IMR-90 (cell line): Measurements from ENCODE around the gene ADARB2. TPM values are rescaled to one million over a fixed set of nuclear protein-coding genes. Genes with fewer than 3 reads are reported as not detected.

Experiments used
- ATAC-seq: fragments of 200-7000 bp; cut with Tn5 transposase; 2 replicates; pipeline ENCODE4 v1.9.1; 2020; ENCODE audit warnings: low read depth, mild to moderate bottlenecking, moderate library complexity
- BruUV-seq: library from RNA; stranded (reverse); fragments of 400-500 nt; replicated peaks from 2 replicates; lab custom pipeline; 2021; lab: Mats Ljungman, UMichigan
- CTCF ChIA-PET: fragments of 300-600 bp; formaldehyde crosslinking; extraction: SDS; loops from one replicate; lab custom pipeline; 2021; ENCODE audit warnings: antibody characterized with exemption; lab: Yijun Ruan, JAX
- POLR2A ChIA-PET: fragments of 300-600 bp; sonication (Branson Sonifier 250); formaldehyde crosslinking; loops from one replicate; lab custom pipeline; 2022; ENCODE audit warnings: antibody characterized with exemption; ENCODE audit not compliant: unreplicated experiment; lab: Charles Lee
- DNase-seq: peaks from one replicate; pipeline ENCODE4 v3.0.0; 2013
- H2AFZ ChIP-seq: replicated peaks from 2 replicates; pipeline ENCODE3; 2013; ENCODE audit warnings: low read length, mild to moderate bottlenecking; ENCODE audit not compliant: poor library complexity
- H2AK5ac ChIP-seq: 2 replicates; pipeline ENCODE4 v1.6.1; 2013; ENCODE audit warnings: low read depth, low read length, inconsistent platforms
- H2AK9ac ChIP-seq: replicated peaks from 2 replicates; pipeline ENCODE3; 2013; ENCODE audit warnings: mild to moderate bottlenecking, low read depth, low read length, moderate library complexity; ENCODE audit not compliant: poor library complexity
- H2BK120ac ChIP-seq: 2 replicates; pipeline ENCODE4 v1.6.1; 2013; ENCODE audit warnings: low read depth, low read length, inconsistent platforms
- H2BK15ac ChIP-seq: 3 replicates; pipeline ENCODE4 v1.6.1; 2013; ENCODE audit warnings: low read depth, low read length, inconsistent platforms
- H2BK20ac ChIP-seq: 2 replicates; pipeline ENCODE4 v1.6.1; 2013; ENCODE audit warnings: low read depth, mild to moderate bottlenecking, inconsistent platforms, low read length, moderate library complexity
- H2BK5ac ChIP-seq: 2 replicates; pipeline ENCODE4 v1.6.1; 2013; ENCODE audit warnings: mild to moderate bottlenecking, low read depth, low read length, inconsistent platforms; ENCODE audit not compliant: poor library complexity, severe bottlenecking
- H3K14ac ChIP-seq: replicated peaks from 2 replicates; pipeline ENCODE4 v1.6.1; 2013; ENCODE audit warnings: low read depth, low read length, inconsistent platforms
- H3K18ac ChIP-seq: 2 replicates; pipeline ENCODE4 v1.6.1; 2013; ENCODE audit warnings: low read depth, low read length, control low read depth
- H3K23ac ChIP-seq: 2 replicates; pipeline ENCODE4 v1.6.1; 2013; ENCODE audit warnings: low read depth, low read length, inconsistent platforms
- H3K27ac ChIP-seq: 2 replicates; pipeline ENCODE4 v1.5.1; 2013; ENCODE audit warnings: mild to moderate bottlenecking, control low read depth, low read length; ENCODE audit not compliant: insufficient read depth
- H3K27me3 ChIP-seq: 2 replicates; pipeline ENCODE4 v1.6.1; 2013; ENCODE audit warnings: low read length; ENCODE audit not compliant: control insufficient read depth, insufficient read depth
- H3K36me3 ChIP-seq: 2 replicates; pipeline ENCODE4 v1.6.1; 2013; ENCODE audit warnings: low read length, mixed read lengths; ENCODE audit not compliant: control insufficient read depth, insufficient read depth
- H3K4ac ChIP-seq: 2 replicates; pipeline ENCODE4 v1.6.1; 2013; ENCODE audit warnings: low read depth, low read length, inconsistent platforms
- H3K4me1 ChIP-seq: 2 replicates; pipeline ENCODE4 v1.6.1; 2013; ENCODE audit warnings: low read length, mixed read lengths; ENCODE audit not compliant: control insufficient read depth, insufficient read depth
- H3K4me2 ChIP-seq: 2 replicates; pipeline ENCODE4 v1.6.1; 2013; ENCODE audit warnings: low read depth, mild to moderate bottlenecking, control low read depth, low read length, moderate library complexity
- H3K4me3 ChIP-seq: 2 replicates; pipeline ENCODE4 v1.5.1; 2013; ENCODE audit warnings: low read depth, mild to moderate bottlenecking, control low read depth, low read length, moderate library complexity; ENCODE audit not compliant: insufficient read depth
- H3K56ac ChIP-seq: 2 replicates; pipeline ENCODE4 v1.6.1; 2013; ENCODE audit warnings: low read length, inconsistent platforms; ENCODE audit not compliant: insufficient read depth; ENCODE audit errors: extremely low read depth
- H3K79me1 ChIP-seq, 2 experiments: 2 replicates each; pipeline ENCODE4 v1.6.1; 2013; ENCODE audit warnings: low read length in 2 of 2, inconsistent platforms in 1 of 2, low read depth in 1 of 2
- H3K9ac ChIP-seq: 2 replicates; pipeline ENCODE4 v1.6.1; 2013; ENCODE audit warnings: low read depth, low read length, control low read depth
- H3K9me1 ChIP-seq: 2 replicates; pipeline ENCODE4 v1.6.1; 2013; ENCODE audit warnings: low read length, inconsistent platforms; ENCODE audit not compliant: insufficient read depth
- H3K9me3 ChIP-seq: 2 replicates; pipeline ENCODE4 v1.6.1; 2013; ENCODE audit warnings: low read length; ENCODE audit not compliant: control insufficient read depth, insufficient read depth
- H4K20me1 ChIP-seq: 2 replicates; pipeline ENCODE4 v1.6.1; 2013; ENCODE audit warnings: low read length, inconsistent platforms; ENCODE audit not compliant: insufficient read depth
- H4K5ac ChIP-seq: 2 replicates; pipeline ENCODE4 v1.6.1; 2013; ENCODE audit warnings: mild to moderate bottlenecking, low read depth, low read length, control low read depth
- H4K8ac ChIP-seq, 2 experiments: 2 replicates each; pipeline ENCODE4 v1.6.1; 2013; ENCODE audit warnings: low read depth in 2 of 2, low read length in 2 of 2, control low read depth in 1 of 2, inconsistent platforms in 1 of 2
- H4K91ac ChIP-seq: 2 replicates; pipeline ENCODE4 v1.6.1; 2013; ENCODE audit warnings: low read depth, low read length, inconsistent platforms; ENCODE audit not compliant: insufficient read depth
- CEBPB ChIP-seq: IDR thresholded peaks from 2 replicates; pipeline ENCODE4 v1.6.1; 2012; ENCODE audit warnings: low read depth, low read length, improper control_type of control experiment
- CHD1 ChIP-seq: IDR thresholded peaks from 2 replicates; pipeline ENCODE4 v1.6.1; 2012; ENCODE audit warnings: low read depth, low read length, improper control_type of control experiment
- FOS ChIP-seq: fragments of 150-350 bp; IDR thresholded peaks from 2 replicates; pipeline ENCODE4 v1.6.1; 2016; ENCODE audit warnings: low read depth, low read length
- MAFK ChIP-seq: IDR thresholded peaks from 2 replicates; pipeline ENCODE4 v1.6.1; 2012; ENCODE audit warnings: low read depth, low read length, improper control_type of control experiment
- MAZ ChIP-seq: IDR thresholded peaks from 2 replicates; pipeline ENCODE4 v1.6.1; 2012; ENCODE audit warnings: low read depth, mild to moderate bottlenecking, low read length, improper control_type of control experiment, moderate library complexity, borderline replicate concordance
- MXI1 ChIP-seq: IDR thresholded peaks from 2 replicates; pipeline ENCODE4 v1.6.1; 2012; ENCODE audit warnings: low read depth, mild to moderate bottlenecking, low read length, moderate library complexity, borderline replicate concordance
- NFE2L2 ChIP-seq: fragments of 150-350 bp; IDR thresholded peaks from 2 replicates; pipeline ENCODE4 v1.6.1; 2016; ENCODE audit warnings: low read depth, mild to moderate bottlenecking, low read length
- RAD21 ChIP-seq: IDR thresholded peaks from 2 replicates; pipeline ENCODE4 v1.6.1; 2012; ENCODE audit warnings: low read length, improper control_type of control experiment
- RCOR1 ChIP-seq: IDR thresholded peaks from 2 replicates; pipeline ENCODE4 v1.6.1; 2012; ENCODE audit warnings: mild to moderate bottlenecking, low read length, improper control_type of control experiment; ENCODE audit not compliant: insufficient replicate concordance
- SMC3 ChIP-seq: fragments of 150-350 bp; IDR thresholded peaks from 2 replicates; pipeline ENCODE4 v1.6.1; 2016; ENCODE audit warnings: low read depth, mild to moderate bottlenecking, antibody characterized with exemption, low read length, moderate library complexity
- WGBS, 2 experiments: methylation state at CpG; one replicate each; pipeline versions ENCODE4 v1.1.5 to v1.1.7; 2013; ENCODE audit warnings: missing lambda C conversion rate in 2 of 2; ENCODE audit not compliant: insufficient read length in 1 of 2; ENCODE audit errors: extremely low coverage in 2 of 2; 5-methylcytosine and 5-hydroxymethylcytosine counted together
- dilution Hi-C: fragments of 300-500 bp; cut with HindIII; formaldehyde crosslinking; loops from one replicate; pipeline ENCODE4 v1.14.3; 2018; ENCODE audit warnings: low sequenced_read_pairs; ENCODE audit not compliant: unreplicated experiment
- in situ Hi-C: fragments of 300-500 bp; cut with MboI; formaldehyde crosslinking; loops from 3 replicates; pipeline ENCODE4 v1.14.3; 2019; ENCODE audit warnings: low sequenced_read_pairs, inconsistent platforms, mixed read lengths
- intact Hi-C: fragments of 100-400 bp; cut with micrococcal nuclease; formaldehyde crosslinking; loops from 2 replicates; pipeline ENCODE4 v1.10.0; 2022
- polyA plus RNA-seq, 3 experiments: library from polyadenylated mRNA; depleted of rRNA; stranded (reverse); fragments of >200 nt; gene quantifications; 2 replicates each; pipeline ENCODE4 v1.2.3, GENCODE V29; 2012; ENCODE audit warnings: low replicate concordance in 1 of 3
- total RNA-seq: library from RNA; depleted of rRNA; stranded (reverse); fragments of >200 nt; gene quantifications from 2 replicates; pipeline ENCODE4 v1.2.3, GENCODE V29; 2012
- TF ChIP-seq, protein P1 (sequence below): fragments of 150-350 bp; IDR thresholded peaks from 2 replicates; pipeline ENCODE4 v1.6.1; 2017; ENCODE audit warnings: mild to moderate bottlenecking, antibody characterized with exemption, low read length, low read depth
- TF ChIP-seq, protein P2 (sequence below): fragments of 150-350 bp; IDR thresholded peaks from 2 replicates; pipeline ENCODE4 v1.6.1; 2016; ENCODE audit warnings: low read depth, mild to moderate bottlenecking, low read length, moderate library complexity, borderline replicate concordance
- TF ChIP-seq, protein P3 (sequence below): conservative IDR thresholded peaks from 2 replicates; pipeline ENCODE4 v1.5.1; 2012; ENCODE audit warnings: mild to moderate bottlenecking, low read depth, low read length, improper control_type of control experiment

The ADARB2 gene
- total and polyA plus RNA-seq, 2 of the 4 experiments (the other 2 are of a cell fraction), result not detected

DNA sequence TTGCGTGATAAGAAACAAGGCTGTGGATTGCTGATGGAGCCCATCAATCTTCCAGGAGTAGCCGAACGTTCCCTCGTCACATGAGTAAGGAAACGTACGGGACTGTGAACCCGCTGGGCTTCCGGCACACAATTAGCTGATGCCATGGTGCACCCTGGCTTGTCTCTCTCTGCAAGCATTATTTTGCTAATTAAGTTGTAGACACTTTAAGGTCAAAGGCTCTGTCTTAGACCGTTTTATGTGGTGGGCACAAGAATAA, 50.9 kb downstream of the ADARB2 start:
- no peak overlapping the region for H2BK20ac ChIP-seq
- H3K14ac ChIP-seq, result no peak overlapping the region
- intact Hi-C loops, result no loop called here
- no peak overlapping the region for H3K9ac ChIP-seq
- no peak overlapping the region for H3K4me3 ChIP-seq
- no peak overlapping the region for H4K8ac ChIP-seq
- DNase-seq, result no peak
- H3K4ac ChIP-seq, result no peak overlapping the region
- WGBS, 2 experiments, result no CpG with 5 or more reads among the region's 9 CpGs
- POLR2A ChIA-PET, result no interaction called here
- H4K20me1 ChIP-seq, result no peaks in the 10 kb centered on the region
- no peak for ATAC-seq
- no peak overlapping the region for H2AFZ ChIP-seq
- H3K9me3 ChIP-seq, result peaks cover 46% of the 10 kb centered on the region
- H3K4me1 ChIP-seq, result no peaks in the 10 kb centered on the region
- H2BK120ac ChIP-seq, result no peak overlapping the region
- H2BK15ac ChIP-seq, result no peak overlapping the region
- no peak overlapping the region for H2AK5ac ChIP-seq
- no peaks in the 10 kb centered on the region for H3K27me3 ChIP-seq
- H4K5ac ChIP-seq, result no peak overlapping the region
- dilution Hi-C loops, result no loop called here
- in situ Hi-C loops, result no loop called here
- H4K91ac ChIP-seq, result no peak overlapping the region
- no peak overlapping the region for H3K18ac ChIP-seq
- H3K4me2 ChIP-seq, result no peak overlapping the region
- TF ChIP-seq, protein P1, sequence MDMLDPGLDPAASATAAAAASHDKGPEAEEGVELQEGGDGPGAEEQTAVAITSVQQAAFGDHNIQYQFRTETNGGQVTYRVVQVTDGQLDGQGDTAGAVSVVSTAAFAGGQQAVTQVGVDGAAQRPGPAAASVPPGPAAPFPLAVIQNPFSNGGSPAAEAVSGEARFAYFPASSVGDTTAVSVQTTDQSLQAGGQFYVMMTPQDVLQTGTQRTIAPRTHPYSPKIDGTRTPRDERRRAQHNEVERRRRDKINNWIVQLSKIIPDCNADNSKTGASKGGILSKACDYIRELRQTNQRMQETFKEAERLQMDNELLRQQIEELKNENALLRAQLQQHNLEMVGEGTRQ, result no peak
- TF ChIP-seq FOS (no peak), CEBPB (no peak), MXI1 (no peak), MAFK (no peak), RAD21 (no peak), RCOR1 (no peak), NFE2L2 (no peak), SMC3 (no peak), CHD1 (no peak), MAZ (no peak)
- TF ChIP-seq, protein P2, sequence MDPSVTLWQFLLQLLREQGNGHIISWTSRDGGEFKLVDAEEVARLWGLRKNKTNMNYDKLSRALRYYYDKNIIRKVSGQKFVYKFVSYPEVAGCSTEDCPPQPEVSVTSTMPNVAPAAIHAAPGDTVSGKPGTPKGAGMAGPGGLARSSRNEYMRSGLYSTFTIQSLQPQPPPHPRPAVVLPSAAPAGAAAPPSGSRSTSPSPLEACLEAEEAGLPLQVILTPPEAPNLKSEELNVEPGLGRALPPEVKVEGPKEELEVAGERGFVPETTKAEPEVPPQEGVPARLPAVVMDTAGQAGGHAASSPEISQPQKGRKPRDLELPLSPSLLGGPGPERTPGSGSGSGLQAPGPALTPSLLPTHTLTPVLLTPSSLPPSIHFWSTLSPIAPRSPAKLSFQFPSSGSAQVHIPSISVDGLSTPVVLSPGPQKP, result no peak
- TF ChIP-seq, protein P3, sequence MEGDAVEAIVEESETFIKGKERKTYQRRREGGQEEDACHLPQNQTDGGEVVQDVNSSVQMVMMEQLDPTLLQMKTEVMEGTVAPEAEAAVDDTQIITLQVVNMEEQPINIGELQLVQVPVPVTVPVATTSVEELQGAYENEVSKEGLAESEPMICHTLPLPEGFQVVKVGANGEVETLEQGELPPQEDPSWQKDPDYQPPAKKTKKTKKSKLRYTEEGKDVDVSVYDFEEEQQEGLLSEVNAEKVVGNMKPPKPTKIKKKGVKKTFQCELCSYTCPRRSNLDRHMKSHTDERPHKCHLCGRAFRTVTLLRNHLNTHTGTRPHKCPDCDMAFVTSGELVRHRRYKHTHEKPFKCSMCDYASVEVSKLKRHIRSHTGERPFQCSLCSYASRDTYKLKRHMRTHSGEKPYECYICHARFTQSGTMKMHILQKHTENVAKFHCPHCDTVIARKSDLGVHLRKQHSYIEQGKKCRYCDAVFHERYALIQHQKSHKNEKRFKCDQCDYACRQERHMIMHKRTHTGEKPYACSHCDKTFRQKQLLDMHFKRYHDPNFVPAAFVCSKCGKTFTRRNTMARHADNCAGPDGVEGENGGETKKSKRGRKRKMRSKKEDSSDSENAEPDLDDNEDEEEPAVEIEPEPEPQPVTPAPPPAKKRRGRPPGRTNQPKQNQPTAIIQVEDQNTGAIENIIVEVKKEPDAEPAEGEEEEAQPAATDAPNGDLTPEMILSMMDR, result no peak
- no TSS peak for BruUV-seq
- no peak overlapping the region for H3K56ac ChIP-seq
- H3K79me1 ChIP-seq, result no peaks in the 10 kb centered on the region
- H3K9me1 ChIP-seq, result no peaks in the 10 kb centered on the region
- CTCF ChIA-PET, result no interaction called here
- no peak overlapping the region for H2BK5ac ChIP-seq
- no peaks in the 10 kb centered on the region for H3K36me3 ChIP-seq
- no peak overlapping the region for H3K27ac ChIP-seq
- no peak overlapping the region for H3K23ac ChIP-seq
- no peak overlapping the region for H2AK9ac ChIP-seq
